ENCODE measurements around the gene VSIR. TPM values are rescaled to one million over a fixed set of nuclear protein-coding genes. Genes with fewer than 3 reads are reported as not detected.

The VSIR gene
- total RNA-seq, 1 donor from 2014 or later: 65.6 TPM

DNA sequence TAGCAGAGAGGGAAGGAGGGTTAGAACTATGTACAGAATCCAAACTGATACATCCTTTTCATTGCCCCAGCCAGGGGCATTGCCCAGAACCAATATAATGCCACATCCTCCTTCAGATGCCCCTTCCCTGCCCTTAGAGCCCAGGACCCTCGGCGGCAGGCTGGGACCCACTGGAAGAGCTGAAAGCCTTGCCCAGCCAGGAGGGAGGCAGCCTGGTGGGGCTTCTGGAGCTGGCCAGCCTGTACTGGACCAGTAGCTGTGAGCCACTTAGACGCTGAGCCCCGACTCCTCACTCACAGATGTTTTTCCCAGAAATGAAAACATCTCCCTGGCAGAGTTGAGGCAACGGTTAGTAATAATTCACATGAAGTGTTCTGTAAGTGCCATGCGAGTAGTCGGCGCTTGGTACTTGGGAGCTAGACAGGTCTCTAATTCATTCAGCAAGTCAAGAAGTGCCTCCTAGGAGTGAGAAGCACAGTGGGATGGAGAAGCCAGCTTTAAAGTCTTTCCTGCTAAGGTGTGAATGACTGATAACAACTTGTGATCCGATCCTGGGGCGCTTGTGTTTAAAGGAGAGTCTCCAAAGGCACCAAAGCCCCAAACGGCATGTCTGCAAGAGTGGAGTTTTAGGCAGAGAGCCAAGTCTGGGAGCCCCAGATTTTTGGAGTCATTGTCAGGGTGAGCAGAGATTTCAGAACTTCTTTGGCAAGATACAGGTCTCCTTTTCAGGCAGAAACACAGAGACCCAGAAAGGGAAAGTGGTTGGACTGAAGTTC lies 9.8 kb downstream of the VSIR start:
- no peak for DNase-seq (ENCODE audit: low spot score)

DNA sequence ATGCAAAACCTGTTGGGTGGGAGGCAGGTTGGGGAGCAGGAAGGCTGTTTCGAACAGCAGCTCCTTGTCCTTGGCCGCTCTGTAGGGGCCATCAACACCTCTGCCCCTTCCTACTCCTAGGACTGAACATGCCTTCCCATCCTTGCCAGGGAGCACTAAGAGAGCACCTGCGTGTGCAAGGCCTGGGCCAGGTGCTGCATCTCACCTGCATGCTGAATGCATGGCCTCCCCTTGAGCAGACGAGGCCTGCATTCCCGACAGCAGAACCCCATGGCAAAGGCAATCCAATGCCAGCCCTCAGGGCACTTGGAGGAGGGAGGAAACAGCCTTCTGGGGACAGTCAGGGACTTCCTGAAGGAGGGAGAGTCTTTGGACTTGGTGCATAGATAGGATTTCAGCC lies 11.0 kb downstream of the VSIR start:
- DNase-seq (ENCODE audit: low spot score): no peak

DNA sequence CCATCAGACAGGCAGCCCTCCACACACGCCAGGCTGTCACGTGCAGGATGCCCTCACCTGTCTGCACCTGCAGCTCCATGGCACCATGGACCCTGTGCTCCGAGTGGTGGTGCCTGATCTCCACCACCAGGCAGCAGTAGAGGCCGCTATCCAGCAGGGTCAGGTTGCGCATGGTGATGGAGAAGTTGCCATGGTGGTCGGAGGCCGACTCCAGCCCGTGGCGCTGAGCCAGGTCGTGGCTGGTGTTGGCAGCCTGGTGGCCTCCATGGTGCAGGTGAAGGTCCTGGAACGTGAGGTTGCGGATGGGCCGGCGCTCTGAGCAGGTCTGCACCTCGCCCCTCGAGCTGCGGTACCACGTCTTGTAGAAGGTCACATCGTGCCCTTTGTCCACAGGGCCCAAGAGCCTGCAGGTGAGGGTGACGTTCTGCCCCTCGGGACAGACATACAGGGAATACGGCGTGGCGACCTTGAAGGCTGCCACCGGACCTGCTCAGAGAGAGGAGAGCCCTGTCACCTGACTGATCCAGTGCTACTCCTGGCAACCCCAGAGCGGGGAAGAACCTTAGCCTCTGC lies 11.7 kb downstream of the VSIR start:
- no peak for DNase-seq (ENCODE audit: low spot score)

DNA sequence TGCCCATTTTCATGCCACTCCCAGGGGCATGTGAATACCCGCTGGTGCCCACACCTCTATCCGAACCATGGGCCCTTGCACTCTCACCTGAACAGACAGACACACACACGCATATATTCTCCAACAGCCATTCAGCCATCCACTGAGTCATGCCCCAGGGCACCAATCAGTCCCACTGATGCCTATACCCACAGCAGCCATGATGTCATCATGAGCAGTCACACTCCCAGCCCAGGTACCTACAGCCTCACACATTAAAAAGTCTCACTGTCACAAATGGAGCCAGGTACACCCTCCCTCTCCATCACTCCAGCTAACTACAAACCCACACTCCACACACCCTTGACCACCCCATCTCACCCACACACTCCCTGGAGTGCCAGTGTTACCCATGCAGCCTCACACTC lies 12.2 kb downstream of the VSIR start:
- no peak for DNase-seq (ENCODE audit: low spot score)

DNA sequence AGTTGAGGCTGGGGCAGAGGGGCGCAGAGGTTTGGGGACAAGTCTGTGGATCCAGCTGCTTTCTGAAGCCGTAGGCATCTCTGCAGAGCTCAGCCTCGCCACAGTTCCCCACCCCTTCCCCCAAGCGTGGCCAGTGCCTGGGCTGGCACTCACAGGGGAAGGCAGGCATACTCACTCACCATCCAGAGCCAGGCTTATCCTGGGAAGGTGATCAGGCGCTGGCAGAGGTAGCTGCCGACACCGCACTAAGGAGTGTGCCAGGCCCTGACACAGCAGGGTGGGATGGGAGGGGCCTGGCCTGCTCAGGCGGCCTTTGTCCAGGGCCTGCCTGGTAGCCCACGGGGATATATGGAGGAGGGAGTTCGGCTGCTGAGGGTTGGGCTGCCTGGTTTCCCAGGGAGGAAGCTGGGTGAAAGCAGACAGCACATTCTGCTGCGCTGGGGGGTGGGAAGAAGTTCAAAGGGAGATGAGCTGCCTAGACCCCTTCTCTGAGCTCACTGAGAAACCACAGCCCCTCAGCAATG lies 15.9 kb downstream of the VSIR start:
- no peak for DNase-seq (ENCODE audit: low spot score)

DNA sequence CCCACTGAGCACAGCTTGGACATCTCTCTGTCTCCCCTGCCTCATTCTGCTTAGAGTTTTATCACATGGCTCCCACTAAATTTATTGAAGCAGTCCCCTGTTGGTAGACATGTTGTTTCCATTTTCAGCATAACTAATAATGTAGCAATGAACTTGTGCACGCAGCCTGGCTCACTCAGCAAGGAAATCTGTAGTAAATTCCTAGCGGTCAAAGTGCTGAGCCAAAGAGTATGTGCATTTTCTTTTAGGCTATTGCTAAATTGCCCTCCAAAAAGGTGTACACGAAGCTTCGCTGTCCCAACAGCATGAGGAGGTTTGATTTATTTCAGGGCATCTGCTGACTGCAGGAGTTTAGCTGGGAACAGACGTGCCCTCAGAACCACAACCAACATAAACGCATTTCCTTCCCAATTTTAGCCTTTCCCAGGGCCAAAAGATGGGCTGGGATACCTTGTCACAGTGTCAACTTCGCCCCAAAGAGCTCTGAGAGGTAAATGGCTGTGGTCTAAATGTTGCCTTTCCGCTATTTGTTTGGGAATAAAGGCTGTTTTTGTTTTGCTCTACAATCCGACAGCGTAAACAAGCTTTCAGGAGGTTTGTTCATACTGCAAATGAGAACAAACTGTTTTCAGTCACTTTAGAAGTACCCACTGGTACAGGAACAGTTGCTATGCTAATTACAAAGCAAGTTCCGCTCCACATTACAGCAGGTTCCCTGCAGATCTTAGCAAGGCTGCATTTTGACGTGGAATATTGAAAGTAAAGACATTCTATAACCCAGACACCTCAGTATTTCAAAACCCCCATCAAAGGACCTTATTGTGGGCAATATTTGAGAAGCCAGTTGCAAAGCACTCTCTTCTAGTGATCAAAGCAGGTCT lies 16.8 kb downstream of the VSIR start:
- no peak for DNase-seq (ENCODE audit: low spot score)

DNA sequence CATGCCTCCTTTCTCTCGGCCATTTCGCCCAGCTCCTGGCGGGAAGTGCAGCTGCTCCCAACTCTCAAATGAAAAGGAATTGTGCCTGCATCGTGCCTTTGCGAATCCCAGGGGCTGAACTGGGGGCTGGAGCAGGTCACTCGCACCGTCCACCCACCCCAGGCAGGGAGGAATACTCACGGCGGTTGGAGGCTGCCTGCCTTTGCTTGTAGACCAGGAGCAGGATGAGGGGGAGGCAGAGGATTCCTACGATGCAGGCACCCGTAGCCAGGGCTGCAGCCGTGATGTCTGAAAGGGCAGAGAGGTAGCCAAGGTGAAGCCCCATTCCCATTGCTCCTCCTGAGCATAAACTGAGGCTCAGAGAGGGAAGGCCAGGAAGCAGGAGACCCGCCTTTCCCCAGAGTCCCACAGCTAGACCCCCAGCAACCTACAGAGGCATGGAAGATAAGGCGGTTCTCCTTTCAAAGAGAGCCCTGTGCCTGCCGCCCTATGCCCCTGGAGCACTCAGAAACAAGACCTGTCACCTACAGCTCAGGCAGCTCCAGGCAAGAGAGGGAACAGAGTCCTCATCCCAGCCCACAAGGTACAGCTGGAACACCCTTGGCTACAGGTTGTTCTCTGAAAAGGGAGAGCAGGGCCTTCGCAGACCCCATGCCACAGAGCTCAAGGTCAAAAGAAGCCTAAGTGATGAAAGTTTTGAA lies 18.0 kb downstream of the VSIR start:
- DNase-seq (ENCODE audit: low spot score): no peak

DNA sequence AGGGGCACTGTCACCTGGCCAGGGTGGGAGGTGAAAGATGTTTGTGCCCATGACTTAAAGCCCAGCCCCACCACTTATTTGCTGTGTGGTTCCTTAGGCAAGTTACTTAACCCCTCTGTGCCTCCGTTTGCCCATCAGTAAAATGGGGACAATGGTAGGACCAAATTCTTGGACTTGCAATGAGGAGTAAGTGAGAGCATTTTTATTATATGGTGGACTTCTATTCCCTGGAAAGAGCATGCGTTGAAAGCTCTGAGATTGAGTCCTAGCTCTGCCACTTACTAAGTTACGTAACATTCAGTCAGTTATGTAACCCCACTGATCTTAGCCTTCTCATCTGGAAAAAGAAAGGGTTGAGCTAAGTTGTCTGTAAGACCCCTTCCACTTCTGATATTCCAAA lies 18.8 kb downstream of the VSIR start:
- DNase-seq (ENCODE audit: low spot score): no peak

DNA sequence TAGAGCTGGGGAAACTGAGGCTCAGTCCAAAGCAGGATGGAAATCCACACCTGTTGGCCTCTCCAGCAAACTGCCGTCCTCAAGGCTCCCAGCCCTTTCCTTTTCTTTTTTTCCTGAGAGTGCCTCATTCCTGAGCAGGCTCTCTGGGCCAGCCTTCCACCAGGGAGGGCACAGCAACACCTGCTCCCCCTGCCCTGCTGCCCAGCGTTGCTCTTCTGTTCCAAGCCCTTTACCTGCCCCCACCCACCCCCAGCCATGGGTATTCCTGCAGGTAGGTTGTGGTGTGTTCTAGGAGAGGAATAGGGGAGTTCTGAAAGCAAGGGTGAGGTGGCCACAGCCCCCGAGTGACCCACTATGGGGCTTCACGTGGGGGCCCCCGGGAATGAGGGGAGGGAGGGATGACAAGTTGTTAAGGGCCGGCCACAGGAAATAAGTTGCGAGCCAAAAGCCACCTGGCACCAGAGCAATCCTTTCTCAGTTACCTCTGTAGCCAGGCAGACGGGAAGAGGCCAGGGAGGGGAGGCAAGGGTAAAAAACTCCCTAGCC lies 19.3 kb downstream of the VSIR start:
- DNase-seq (ENCODE audit: low spot score): no peak

DNA sequence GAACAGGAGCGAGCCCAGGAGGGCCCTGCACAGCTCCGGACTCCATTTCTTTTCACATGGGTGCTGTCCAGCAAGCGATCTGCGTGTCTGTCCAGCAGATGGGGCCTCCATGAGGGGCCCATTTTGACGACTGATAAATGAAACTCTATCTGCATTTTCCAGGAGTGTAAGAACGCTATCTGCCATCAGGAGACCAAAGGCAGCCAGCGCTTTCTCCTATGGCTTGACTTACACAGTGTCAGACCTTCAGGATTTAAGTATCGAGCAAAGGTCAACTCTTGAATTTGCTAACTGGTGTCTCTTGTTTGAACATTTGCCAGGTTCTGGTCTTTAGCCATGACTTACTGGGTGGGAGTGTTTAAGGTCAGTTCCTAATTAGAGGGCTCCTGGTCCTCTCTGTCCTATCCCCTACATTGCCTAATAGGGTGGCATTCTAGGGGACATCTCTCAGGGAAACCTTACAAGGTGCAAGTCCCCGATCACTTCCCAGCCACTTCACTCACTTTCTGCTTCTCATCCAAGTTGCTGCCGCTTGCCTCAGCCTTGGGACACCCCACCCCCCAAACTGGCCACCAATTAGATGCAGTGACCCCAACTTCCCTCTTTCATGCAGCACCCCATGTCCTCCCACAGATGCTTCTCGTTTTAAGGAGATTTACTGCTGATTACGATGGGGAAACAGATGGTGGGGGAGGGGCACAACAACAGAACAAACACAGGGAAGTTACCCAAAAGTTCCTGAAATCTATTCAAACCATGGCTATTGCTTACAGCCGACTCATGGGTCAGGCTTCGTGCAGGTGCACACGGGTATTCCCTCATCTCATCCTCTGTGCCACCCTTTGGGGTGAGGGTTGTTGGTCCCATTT lies 20.0 kb downstream of the VSIR start:
- DNase-seq (ENCODE audit: low spot score): no peak

DNA sequence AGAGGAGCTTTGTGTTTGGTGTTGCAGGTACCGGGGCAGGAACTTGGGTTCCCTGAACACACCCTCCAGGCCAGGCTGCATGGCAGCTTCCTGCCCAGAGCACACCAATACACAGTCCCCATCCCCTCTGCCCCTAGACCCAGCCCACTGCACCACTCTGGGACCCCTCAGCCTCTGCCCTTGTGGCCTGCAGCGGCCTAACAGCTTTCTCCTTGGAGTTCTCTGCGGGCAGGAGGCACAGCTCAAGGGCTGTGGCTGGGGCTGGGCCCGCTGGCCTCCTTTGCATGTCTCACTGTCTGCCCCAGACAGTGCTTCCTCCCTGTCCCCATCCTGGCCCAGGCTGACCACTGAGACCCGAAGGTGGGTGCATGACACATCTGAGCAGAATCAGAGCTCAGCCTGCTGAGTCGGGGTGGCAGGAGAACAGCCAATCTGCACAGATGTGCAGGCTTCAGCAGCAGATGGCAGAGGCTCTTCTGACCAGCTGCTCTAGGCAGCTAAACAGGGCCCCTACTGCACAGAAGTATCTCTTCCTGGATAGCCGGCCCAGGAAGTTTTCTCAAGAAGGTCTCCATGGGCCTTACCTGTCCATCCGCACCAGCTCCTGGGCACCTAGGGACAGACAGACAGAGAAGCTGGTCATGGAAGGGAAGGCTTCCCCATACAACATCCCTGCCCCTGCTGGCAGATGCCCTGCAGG lies 20.8 kb downstream of the VSIR start:
- DNase-seq (ENCODE audit: low spot score): no peak

DNA sequence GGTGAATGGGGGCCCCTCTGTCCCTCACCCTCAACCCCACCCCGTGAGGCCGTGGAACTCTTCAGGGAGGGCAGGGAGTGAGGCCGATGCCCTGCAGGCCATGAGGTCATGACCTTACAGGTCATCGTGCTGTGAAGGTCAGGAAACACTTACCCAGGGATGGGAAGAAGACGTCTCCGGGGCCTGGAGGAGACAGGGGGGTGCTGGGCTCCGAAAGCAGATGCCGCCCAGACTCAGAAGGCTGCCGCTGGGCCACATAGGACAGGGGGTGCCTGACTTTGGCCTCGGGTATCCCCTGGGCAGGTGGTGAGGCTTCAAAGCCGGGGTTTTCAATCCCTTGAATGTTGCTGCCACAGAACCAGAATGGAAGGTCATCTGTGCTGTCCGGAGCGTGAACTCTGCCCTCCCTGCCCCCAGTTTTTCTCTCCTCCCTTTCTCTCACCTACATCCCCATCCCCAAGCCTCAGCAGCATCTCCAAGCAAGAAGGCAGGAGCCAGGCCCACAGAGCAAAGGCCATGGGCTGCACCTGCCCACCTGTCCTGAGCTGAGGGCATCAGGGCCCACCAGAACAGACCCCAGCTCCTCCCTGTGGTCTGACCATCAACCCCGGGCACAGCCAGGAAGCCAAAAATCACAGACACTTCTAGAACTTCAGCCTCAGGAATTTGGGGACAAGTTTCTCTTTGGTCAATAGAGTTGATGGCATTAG lies 21.6 kb downstream of the VSIR start:
- no peak for DNase-seq (ENCODE audit: low spot score)

DNA sequence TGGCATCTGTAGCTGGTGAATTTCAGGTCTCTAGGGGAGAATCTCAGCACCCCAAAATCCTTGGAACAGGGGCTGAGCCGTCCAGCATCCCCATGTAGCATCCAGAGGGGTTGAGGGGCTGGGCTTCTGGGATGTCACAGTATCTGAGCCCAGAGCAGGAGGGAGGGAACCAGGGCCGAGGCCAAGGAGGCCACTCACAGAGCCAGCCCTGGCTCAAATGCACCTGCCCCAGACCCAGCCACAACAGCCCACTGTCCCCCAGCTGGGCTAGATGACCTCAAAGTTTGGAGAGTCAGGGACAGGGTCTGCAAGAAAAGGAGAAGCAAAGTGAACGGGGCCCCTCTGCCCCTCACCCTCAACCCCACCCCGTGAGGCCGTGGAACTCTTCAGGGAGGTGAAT lies 22.3 kb downstream of the VSIR start:
- no peak for DNase-seq (ENCODE audit: low spot score)

DNA sequence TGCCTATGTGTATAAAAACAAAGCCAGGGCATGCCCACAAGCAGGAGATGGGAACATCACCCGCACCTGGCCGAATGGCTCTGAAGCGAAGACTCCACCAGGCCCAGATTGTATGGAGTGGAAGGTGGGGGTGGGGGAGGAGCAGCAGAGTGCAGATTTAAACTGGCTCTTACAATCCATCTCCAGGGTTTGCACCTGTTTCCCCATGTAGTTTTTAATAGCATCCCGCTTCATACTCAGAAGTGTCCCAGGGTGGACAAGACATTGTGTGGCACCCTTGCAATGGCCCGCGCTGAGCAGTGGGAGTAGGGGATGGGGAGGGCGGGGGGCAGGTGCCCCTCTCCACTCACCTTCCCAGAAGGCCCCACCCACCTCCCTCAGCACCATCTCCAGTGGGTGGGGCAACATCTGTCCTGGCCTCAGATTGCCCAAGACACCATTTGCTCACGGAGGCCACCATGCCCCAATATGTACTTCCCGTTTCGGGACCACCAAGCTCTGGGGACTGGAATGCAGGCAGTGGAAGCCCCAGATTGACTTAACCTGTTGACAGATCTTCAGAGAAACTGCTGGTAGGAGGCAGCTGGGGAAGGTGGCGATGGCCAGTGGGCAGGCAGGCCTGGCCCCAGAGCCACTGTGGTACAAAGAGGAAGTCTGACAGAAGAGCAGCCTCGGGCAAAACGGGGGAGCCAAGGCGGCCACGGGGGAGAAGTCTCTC lies 23.0 kb downstream of the VSIR start:
- no peak for DNase-seq (ENCODE audit: low spot score)

DNA sequence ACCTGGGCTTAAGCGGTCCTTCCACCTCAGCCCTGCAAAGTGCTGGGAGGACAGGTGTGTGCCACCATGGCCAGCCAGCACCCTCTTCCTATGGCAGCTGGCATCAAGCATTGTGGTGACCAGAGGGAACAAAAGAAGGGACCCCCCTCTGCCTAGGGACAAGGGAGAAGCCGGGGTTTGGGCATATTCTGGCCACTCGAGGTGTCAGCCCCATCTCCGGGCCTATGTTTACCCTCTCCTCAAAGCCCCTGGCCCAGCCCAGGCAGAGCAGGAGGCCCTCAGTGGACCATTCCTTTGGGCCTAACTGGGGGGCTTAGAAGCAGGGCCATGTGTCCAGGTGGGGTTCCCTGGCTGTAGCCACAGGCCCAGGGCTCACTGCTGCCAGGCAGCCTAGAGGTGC lies 23.9 kb downstream of the VSIR start:
- no peak for DNase-seq (ENCODE audit: low spot score)

DNA sequence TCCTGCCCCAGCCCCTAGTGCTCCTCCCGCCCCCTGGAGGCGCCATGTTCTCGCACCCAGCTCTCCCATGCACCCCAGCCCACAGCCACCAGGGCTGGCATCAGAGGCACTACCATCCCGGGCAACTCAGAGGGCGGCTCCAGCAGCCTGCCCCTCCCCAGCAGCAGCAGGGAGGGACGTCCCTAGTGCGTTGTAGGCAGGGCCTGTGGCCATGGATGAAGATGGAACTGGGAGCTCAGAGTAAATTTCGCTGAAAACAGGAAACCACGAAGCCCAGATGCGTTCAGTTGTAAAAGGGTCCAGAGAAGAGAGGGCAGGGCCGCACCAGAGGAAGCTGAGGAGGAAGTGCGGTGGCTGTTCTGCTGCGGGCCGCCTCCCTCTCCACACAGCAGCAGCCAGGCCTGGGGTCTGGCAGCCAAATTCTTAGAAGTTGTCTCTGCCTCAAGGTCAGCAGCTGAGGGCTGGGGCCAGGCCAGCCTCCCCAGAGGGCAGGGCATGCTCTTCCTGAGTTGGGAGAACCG lies 24.6 kb downstream of the VSIR start:
- DNase-seq (ENCODE audit: low spot score): no peak

DNA sequence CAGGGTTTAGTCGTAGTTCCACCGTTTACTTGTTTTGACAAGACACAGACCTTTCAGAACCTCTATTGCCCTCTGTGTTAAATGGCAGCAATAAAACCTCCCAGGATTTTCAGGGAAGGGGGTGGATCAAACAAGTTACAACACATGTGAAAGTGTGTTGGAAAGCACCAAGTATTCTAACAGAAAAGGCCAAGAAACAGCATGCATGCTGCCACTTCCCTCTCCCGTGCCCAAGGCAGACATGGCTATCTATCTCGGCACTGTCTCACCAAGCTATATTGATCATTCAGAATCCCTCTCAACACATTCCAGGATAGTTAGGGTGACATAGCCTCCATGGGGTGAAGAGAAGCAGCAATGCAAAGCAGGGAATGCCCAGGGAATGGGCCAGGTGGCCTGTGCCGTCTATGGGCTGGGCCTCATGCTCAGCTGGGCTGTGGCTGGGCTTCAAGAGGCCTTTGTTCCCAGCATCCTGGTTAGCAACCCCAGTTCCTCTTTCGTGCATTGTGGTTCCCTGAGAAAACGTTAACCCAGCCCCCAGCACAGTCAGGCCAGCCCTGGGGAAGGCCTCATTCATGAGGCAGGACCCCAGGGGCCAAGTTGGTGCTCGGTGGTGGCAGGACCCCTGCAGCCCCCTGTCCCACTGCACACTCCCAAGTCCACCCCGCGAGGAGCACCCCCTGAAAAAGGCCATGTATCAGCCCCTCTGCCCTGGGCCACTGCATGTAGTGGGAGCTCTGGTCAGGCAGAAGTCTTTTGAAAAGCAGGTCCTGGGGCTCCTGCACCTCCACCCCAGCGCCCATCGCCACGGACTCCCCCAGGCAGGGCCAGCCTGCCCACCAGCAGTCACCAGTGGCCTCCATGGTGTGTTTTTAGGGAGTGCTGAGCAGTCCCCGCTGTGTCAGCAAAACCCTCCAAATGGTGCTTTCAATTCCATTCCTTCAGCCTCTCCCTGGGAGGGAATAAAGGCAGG lies 25.5 kb downstream of the VSIR start:
- DNase-seq (ENCODE audit: low spot score): no peak

Measured in ureter (tissue), 1 donor.